Activated T-helper 9 cell treated with anti-CD3 and anti-CD28 coated beads, Interleukin-2, amount 50 U/mL, for 16 hours (primary cell): ENCODE measurements around the gene SYMPK.
"Not testable (repeated sequence)": the region's sequence is repeated elsewhere in the genome, so short reads cannot be mapped to it uniquely, and the experiment has no call there.

ENCODE experiments used
- DNase-seq: peaks from one replicate; pipeline ENCODE4 v3.0.0-alpha.2; 2020; ENCODE audit warnings: low read depth

SYMPK gene

GRCh38 chr19:45804140-45804958, 58.6 kb downstream of the SYMPK start:
- DNase-seq, result no peak

- DNase-seq, result no peak
Observed at GRCh38 chr19:45801603-45802175, 61.3 kb downstream of the SYMPK start.

- DNase-seq, result no peak
Observed at GRCh38 chr19:45800070-45800553, 62.8 kb downstream of the SYMPK start.

DNA sequence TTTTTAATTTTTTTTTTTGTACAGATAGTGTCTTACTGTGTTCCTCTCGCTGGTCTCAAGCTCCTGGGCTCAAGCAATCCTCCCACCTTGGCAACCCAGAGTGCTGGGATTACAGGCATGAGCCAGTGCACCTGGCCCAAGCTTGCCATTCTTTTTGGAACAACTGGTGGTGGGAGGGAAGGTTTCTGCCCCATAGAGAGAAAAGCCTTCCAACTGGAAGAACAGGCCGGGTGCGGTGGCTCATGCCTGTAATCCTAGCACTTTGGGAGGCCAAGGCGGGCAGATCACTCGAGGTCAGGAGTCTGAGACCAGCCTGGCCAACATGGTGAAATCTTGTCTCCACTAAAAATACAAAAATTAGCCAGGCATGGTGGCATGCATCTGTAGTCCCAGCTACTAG, 63.4 kb downstream of the SYMPK start:
- DNase-seq, result not testable (repeated sequence)

GRCh38 chr19:45798995-45799517, 63.9 kb downstream of the SYMPK start:
- peak; percentile 41 for DNase-seq

DNA sequence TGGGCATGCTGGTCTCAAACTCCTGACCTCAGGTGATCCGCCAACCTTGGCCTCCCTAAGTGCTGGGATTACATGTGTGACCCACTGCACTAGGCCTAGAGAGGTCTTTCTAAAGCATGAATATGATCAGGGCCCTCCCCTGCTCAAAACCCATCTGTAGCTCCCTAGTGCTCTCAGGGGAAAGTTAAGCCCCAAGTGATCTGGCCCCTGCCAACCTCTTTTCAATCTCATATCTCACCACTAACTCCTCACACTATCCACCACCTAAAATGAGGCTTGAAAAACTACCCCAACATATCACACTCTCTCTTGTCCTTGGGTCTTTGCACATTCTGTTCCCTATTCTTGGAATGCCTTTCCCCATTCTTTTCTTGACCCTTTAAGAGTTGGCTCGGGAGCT, 68.3 kb downstream of the SYMPK start:
- DNase-seq, result no peak

- DNase-seq, result no peak
Observed at GRCh38 chr19:45793876-45794275, 69.1 kb downstream of the SYMPK start.

- DNase-seq, result no peak
Observed at GRCh38 chr19:45793178-45793564, 69.8 kb downstream of the SYMPK start.

GRCh38 chr19:45792470-45793177, 70.3 kb downstream of the SYMPK start, which contains the start of gene DMWD:
DMWD (minus strand) TSS chr19:45792845; CDS start chr19:45792756, 89 bp downstream.
- peak; percentile 100 for DNase-seq

GRCh38 chr19:45791744-45792469, 71.0 kb downstream of the SYMPK start:
- DNase-seq, result no peak

DNA sequence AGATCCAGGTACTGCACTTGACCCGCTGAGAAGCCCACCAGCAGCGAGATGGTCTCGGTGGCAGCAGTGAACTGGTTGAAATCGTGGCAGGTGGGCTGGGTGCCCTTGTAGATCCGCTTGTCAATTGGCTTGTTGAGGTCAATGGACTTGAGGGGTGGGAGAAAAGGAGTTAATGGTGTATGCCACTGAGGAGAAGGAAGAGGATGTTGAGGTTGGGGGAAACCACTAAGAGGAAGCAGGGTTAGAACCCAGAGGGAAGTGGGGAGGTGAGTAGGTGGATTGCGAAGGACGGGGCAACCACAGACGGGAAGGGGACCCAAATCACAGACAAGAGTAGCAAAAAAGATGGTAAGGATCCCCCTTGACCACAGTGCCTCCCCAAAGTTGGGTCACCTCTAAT, 72.0 kb downstream of the SYMPK start:
- no peak for DNase-seq

- DNase-seq, result no peak
Observed at GRCh38 chr19:45789035-45789786, 73.7 kb downstream of the SYMPK start.

- no peak for DNase-seq
Observed at GRCh38 chr19:45786533-45786894, 76.4 kb downstream of the SYMPK start.

- DNase-seq, result no peak
Observed at GRCh38 chr19:45785781-45786532, 77.0 kb downstream of the SYMPK start.

DNA sequence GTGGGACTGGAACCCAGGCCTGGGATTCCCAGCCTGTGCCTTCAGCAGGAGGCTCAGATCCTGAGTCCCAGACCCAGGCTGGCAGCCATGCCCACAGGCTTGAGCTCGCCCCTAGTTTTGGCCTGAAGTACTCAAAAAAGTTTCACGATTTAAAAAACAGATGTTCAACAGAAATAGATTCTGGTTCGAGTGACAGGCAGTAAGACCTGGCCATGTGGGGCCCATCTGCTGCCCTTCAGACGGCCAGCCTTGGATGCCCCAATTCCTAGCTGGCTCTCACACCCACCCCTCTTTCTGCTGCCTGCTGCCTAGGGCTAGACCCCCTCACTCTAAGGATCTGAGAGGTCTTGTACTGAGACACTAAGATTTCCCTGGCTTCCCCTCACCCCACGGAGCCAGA, 77.8 kb downstream of the SYMPK start:
- no peak for DNase-seq

DNA sequence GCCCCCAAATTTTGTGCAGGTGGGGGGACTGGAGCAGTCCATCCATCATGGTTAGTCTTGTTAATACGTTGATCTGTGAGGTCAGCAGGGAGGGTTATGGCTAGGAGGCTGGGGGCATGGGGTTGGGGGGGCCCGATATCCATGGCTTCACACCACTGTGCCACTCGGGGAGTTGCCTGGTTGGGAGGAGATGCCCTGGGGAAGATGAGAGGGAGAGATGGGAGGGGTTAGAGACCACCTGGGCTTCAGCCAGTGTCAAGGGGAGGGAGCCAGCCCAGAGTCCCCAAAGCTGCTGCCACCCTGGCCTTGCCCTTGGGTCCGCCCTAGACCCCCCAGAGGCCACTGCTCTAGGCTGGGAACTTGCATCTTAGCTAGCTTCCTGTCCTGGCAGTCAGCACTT, 78.9 kb downstream of the SYMPK start:
- no peak for DNase-seq

DNA sequence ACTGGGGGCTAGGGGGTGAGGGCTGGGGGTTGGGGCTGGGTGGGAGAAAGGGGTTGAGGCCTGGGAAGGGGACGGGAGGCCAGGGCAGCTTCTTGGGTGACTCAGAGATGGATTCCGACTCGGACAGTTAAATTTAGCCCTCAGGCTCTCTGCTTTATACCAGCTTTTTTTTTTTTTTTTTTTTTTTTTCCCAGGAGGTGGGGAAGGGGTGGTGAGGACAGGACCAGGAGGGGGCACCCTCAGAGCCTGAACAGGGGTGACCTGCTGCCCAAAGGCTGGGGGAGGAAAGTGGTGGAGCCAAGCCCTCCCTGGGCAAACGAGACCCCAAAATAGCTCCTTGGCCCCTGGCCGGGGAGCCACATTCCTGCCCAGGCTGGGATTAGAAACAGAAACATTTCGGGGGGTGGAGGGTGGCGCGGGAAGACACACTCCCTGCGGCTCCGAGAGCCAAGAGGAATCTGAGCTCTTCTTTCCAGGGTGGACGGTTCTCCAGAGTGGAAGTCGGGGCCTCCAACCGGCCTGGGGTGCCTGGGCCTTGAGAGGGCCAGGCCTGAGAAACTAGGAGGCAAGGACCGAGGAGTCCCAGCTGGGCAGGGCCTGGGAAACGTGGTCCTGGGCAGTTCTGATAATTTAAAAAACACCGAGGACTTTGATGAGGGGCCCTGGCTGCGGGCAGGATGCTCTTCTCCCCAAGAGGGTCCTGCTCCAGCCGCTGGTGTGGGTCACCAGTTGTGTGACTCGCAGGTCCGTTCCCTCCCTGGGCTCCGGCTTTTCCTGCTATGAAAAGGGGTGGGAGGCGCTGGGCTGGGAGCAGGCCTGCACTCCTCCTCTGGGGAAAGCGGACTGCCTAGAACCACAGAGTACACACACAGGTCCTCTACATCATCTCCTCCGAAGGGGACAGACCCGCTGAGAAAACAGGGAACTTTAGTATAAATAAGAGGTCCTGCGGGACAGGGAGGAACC, 79.8 kb downstream of the SYMPK start:
- DNase-seq, result no peak

DNA sequence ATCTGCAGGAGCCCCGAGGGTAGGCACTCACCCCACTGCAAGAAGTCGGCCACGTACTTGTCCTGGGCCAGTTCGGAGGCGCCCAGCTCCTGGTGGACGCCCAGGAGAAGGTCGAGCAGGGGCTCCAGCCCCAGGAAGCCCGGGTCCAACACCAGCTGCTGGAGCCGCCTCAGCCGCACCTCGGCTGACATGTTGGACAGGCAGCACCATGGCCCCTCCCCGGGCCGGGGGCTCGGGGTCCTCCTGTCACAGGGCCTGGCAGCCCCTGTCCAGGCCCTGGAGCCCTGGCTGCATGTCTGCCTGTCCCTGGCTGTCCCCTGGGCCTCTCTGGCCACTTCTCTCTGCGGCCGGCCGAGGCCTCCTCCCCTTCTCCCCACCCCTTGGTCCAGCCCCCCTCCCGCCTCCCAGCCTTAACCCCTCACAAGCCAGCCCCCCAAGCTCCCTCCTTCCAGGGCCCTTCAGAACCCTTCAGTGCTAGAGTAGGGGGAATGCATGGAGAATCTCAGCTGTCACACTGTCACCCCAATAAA, 80.7 kb downstream of the SYMPK start, which contains the start of gene DMPK:
TSS of gene DMPK (minus strand) at position 329 of the 530 bp plus-strand sequence. CDS start at position 191, 138 bp downstream.
- no peak for DNase-seq
